ENCODE results near the gene FBXO41. TPM values are rescaled to one million over a fixed set of nuclear protein-coding genes. Genes with fewer than 3 reads are reported as not detected.

The FBXO41 gene
- polyA plus RNA-seq, 1 donor from 2014 or later, result 6.0 TPM

DNA sequence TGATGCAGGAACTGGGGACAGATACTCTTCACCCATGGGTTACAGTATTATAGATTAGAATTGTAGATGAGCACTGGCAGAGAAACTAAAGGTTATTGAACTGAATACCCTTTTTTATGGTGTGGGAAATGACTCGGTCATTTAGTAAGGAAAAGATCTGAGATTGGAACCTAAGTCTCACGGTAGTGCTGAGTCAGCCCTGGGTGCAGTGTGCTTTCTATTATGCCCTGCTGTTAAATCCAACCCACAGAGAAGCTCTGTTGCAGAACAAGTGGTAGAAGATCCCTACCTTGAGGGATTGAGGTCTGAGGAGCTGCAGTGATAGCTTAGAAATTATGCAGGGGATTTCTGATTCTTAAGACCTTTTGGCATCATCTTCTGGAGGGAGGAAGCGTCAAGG, 37.4 kb downstream of the FBXO41 start:
- no peak overlapping the region for H3K27ac ChIP-seq (ENCODE audit: low read length)
- no peaks in the 10 kb centered on the region for H3K9me3 ChIP-seq (ENCODE audit: low read length)
- TF ChIP-seq RAD21 (conservative IDR thresholded peaks at IDR 0.05), result no peak
- TF ChIP-seq CTCF (IDR thresholded peaks at IDR 0.05; ENCODE audit: poor library complexity, severe bottlenecking), result no peak
- no peak for TF ChIP-seq MXI1 (conservative IDR thresholded peaks at IDR 0.05; ENCODE audit: poor library complexity, severe bottlenecking)
- no peak for TF ChIP-seq TAF1 (IDR thresholded peaks at IDR 0.05; ENCODE audit: low read depth)
- TF ChIP-seq EZH2 (IDR thresholded peaks at IDR 0.05; ENCODE audit: borderline replicate concordance, insufficient read depth, low read length, poor library complexity, severe bottlenecking), result no peak
- TF ChIP-seq EP300 (conservative IDR thresholded peaks at IDR 0.05; ENCODE audit: poor library complexity, severe bottlenecking), result no peak
- no peak for TF ChIP-seq REST (IDR thresholded peaks at IDR 0.05; ENCODE audit: borderline replicate concordance)
- no peak for TF ChIP-seq POLR2AphosphoS5 (IDR thresholded peaks at IDR 0.05)
- TF ChIP-seq SMC3 (conservative IDR thresholded peaks at IDR 0.05; ENCODE audit: poor library complexity), result no peak
- no peaks in the 10 kb centered on the region for H3K27me3 ChIP-seq (ENCODE audit: insufficient read depth, low read depth, low read length)
- no peaks in the 10 kb centered on the region for H3K79me2 ChIP-seq (replicated peaks; ENCODE audit: insufficient read depth, low read length)
- H3K36me3 ChIP-seq (ENCODE audit: insufficient read depth, low read length), result no peaks in the 10 kb centered on the region
- no peak overlapping the region for H3K9ac ChIP-seq (ENCODE audit: low read length)
- no peaks in the 10 kb centered on the region for H3K9me2 ChIP-seq (ENCODE audit: insufficient read depth, low read length)
- H2AFZ ChIP-seq (ENCODE audit: low read depth, low read length), result no peak overlapping the region
- H4K20me1 ChIP-seq (ENCODE audit: insufficient read depth), result no peaks in the 10 kb centered on the region
- H3F3A ChIP-seq (ENCODE audit: insufficient read depth, low read length, poor library complexity, severe bottlenecking), result no peaks in the 10 kb centered on the region
- H3K4me2 ChIP-seq (ENCODE audit: low read length), result no peak overlapping the region
- H3K4me3 ChIP-seq (ENCODE audit: low read length), result no peak overlapping the region

GRCh38 chr2:73244580-73244979, 39.7 kb downstream of the FBXO41 start:
- no peaks in the 10 kb centered on the region for H4K20me1 ChIP-seq (ENCODE audit: insufficient read depth)

More at GRCh38 chr2:73244580-73244979, 39.7 kb downstream of the FBXO41 start:
- Histone ChIP-seq H3K79me2 (replicated peaks; ENCODE audit: insufficient read depth, low read length) (peaks cover 17% of the 10 kb centered on the region), H3K4me2 (ENCODE audit: low read length) (no peak overlapping the region), H3K36me3 (ENCODE audit: insufficient read depth, low read length) (no peaks in the 10 kb centered on the region), H3K9ac (ENCODE audit: low read length) (no peak overlapping the region), H3K4me3 (ENCODE audit: low read length) (no peak overlapping the region), H3K9me2 (ENCODE audit: insufficient read depth, low read length) (no peaks in the 10 kb centered on the region), H3K27ac (ENCODE audit: low read length) (no peak overlapping the region), H3F3A (ENCODE audit: insufficient read depth, low read length, poor library complexity, severe bottlenecking) (no peaks in the 10 kb centered on the region), H3K27me3 (ENCODE audit: insufficient read depth, low read depth, low read length) (no peaks in the 10 kb centered on the region), H2AFZ (ENCODE audit: low read depth, low read length) (no peak overlapping the region), H3K9me3 (ENCODE audit: low read length) (no peaks in the 10 kb centered on the region)
- TF ChIP-seq CTCF (IDR thresholded peaks at IDR 0.05; ENCODE audit: poor library complexity, severe bottlenecking), result no peak
- TF ChIP-seq EZH2 (IDR thresholded peaks at IDR 0.05; ENCODE audit: borderline replicate concordance, insufficient read depth, low read length, poor library complexity, severe bottlenecking), result no peak
- TF ChIP-seq RAD21 (conservative IDR thresholded peaks at IDR 0.05), result no peak
- TF ChIP-seq SMC3 (conservative IDR thresholded peaks at IDR 0.05; ENCODE audit: poor library complexity), result no peak
- no peak for TF ChIP-seq MXI1 (conservative IDR thresholded peaks at IDR 0.05; ENCODE audit: poor library complexity, severe bottlenecking)
- TF ChIP-seq POLR2AphosphoS5 (IDR thresholded peaks at IDR 0.05), result no peak
- no peak for TF ChIP-seq TAF1 (IDR thresholded peaks at IDR 0.05; ENCODE audit: low read depth)
- no peak for TF ChIP-seq EP300 (conservative IDR thresholded peaks at IDR 0.05; ENCODE audit: poor library complexity, severe bottlenecking)
- TF ChIP-seq REST (IDR thresholded peaks at IDR 0.05; ENCODE audit: borderline replicate concordance), result no peak

Measured in neural cell (in vitro differentiated cells).